GM21576 (cell line): Measurements from ENCODE around the gene RAI14.

Source experiments
- ATAC-seq: cut with Tn5 transposase; IDR thresholded peaks from one replicate; pipeline ENCODE4 v1.9.1; 2021; ENCODE audit warnings: mild to moderate bottlenecking, moderate library complexity; ENCODE audit not compliant: unreplicated experiment

Gene RAI14

GRCh38 chr5:34639852-34640626 is 16.1 kb upstream of the RAI14 start:
- ATAC-seq = no peak

DNA sequence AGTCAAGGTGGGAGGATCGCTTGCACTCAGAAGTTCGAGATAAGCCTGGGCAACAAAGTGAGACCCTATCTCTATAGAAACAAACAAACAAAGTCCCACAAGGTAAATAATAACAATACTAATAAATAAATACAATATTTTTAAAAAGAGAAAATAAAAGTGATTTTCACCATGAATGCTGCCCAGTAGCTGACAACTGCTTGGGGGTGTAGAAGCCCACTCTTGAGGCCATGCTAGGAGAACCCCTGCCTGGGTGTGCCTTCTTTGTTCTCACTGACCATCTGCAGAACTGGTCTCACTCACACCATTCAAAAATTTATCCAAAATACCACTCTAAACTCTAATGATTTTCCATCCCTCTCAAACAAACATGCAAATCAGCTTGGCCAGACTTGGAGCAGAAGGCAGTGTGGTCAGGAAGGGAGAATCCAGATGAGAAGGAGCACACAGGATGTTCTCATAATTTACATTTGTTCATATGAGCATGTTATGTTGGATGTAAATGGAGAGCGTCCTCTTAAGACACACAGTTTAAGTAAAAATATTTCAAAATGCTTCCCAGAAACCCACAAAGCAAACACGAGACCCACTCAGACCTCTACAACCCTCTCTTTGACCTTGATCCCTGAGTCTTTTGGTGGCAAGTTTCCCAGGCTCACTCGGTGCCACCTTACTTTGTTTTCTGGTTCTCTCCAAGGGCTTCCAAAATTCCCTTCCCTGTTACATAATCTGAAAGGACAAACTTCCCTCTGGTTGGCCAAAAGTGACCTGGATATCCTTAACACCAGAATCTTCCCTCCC is 7.9 kb upstream of the RAI14 start:
- ATAC-seq = no peak

- ATAC-seq = no peak
Observed at GRCh38 chr5:34648840-34649158, 7.3 kb upstream of the RAI14 start.

- ATAC-seq = no peak
Observed at GRCh38 chr5:34651791-34652190, 4.3 kb upstream of the RAI14 start.

DNA sequence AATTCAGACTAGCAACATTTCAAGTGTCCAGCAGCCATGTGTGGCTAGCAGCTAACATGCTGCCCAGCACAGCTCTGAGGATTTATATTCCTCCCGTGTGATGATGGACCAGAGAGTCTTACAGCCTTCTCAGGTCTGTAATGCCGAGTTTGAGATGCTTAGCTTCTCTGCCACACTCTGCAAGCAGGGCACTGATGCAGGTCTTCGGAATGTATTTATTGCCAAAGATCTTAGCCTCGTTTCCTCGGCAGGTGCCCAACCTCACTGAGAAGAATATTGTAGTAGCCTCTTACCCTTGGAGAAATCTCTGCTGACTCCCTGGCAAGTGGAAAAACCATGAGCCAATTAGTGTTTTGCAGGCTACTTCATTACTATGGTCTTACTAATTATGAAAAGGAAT is 3.7 kb upstream of the RAI14 start:
- ATAC-seq = no peak

DNA sequence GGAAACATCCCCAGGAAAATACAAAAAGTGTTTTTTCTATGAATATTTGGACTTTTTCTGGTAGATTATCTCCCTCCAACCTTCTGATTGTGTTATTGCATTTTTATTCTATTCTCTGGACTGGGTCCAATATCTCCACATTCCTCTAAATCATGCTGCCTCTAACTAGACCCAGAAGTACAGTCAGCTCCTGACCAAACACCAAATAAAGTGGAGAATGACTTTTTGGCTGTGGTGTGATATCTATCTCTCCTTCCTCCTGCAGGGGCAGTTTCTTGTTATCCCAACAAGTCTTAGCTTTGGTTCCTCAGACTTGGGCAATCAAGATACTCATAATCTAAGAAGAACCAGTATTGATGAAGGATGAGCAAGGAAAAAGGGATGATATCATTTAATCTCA is 3.2 kb upstream of the RAI14 start:
- no peak for ATAC-seq

GRCh38 chr5:34653708-34654107 is 2.4 kb upstream of the RAI14 start:
- no peak for ATAC-seq

GRCh38 chr5:34655354-34655991 is 655 bp upstream of the RAI14 start:
- no peak for ATAC-seq

DNA sequence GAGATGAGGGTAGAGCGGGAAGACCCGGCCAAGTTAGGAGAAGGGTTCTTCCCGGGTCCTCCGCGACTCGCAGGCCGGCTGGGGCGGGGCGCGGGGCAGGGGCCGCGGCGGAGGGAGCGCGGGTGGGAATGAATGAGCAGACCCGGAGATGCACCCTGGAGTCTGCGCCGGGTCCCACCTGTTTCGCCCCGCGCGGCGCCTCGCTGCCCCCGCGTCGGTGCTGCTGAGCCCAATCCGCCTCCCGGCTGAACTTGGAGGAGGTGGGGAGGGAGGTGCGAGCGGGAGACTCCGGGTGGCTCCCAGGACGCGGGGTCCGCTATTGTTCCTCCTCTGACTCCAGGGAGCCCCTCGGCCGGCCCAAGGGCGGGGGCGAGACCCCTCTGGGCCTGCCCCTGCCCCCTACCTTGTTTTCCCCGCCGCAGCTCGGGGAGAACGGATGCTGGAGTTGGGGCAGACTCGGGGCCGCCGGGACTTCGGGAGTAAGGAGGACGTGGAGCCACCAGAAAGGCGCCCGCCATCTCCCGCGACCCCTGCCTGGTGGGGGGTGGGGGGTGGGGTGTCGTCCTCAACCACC is 659 bp downstream of the RAI14 start:
- no peak for ATAC-seq

DNA sequence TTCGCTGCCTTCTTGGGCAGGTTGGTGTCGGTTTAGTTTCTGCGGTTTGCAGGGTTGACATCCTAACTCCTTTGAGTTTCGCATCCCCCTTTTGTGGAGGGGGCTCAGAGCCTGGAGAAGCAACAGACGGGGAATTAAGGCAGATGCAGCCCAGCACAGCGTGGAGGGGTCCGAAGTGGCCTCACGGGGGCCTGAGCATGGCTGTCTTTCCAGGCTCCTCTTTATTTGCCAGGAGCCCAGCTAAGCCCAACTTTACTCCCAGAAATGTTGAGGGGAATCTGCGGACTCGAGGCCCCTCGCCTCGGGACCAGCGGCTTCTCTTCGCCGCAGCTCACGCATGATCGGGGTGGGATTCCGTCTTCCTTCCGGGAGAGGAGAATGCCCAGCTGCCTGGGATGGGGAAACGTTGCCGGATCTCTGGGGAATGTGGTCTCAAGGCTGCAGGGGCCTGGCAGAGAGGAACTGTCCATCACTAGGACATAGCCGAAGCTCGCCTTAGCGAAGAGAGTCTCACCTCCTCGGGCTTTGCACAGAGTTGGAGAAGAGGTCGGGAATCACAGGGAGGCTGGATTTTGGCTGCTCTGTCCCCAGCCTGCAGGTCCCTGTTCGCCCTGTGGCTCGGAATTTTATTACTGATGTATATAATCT is 1.3 kb downstream of the RAI14 start:
- no peak for ATAC-seq

- no peak for ATAC-seq
Observed at GRCh38 chr5:34657988-34658387, 1.9 kb downstream of the RAI14 start.

- ATAC-seq = no peak
Observed at GRCh38 chr5:34659168-34659567, 3.0 kb downstream of the RAI14 start.

DNA sequence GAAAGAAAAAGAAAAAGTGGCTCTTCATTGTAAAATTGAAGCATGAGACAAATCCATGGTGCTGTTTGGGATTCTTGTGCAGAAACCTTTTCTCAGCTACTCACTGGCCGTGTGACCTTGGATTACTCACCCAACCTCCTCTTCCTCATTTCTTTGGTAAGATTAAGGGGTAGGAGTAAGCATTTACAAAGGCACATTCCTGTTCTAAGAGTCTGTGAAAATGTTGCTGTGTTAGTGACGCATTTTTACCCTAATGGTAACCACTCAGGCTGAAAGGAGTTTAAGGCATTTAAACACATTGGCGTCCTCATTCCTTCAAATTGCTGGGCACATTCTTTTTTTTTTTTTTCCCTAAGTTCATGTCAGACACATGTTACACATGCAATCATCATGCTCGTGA is 4.3 kb downstream of the RAI14 start:
- no peak for ATAC-seq

- no peak for ATAC-seq
Observed at GRCh38 chr5:34663771-34664496, 7.8 kb downstream of the RAI14 start.

- no peak for ATAC-seq
Observed at GRCh38 chr5:34666392-34667080, 10.4 kb downstream of the RAI14 start.

GRCh38 chr5:34667705-34668104 is 11.6 kb downstream of the RAI14 start:
- no peak for ATAC-seq

GRCh38 chr5:34669931-34670516 is 13.9 kb downstream of the RAI14 start:
- ATAC-seq = no peak

- no peak for ATAC-seq
Observed at GRCh38 chr5:34672196-34672595, 16.1 kb downstream of the RAI14 start.

- ATAC-seq = no peak
Observed at GRCh38 chr5:34673463-34674125, 17.5 kb downstream of the RAI14 start.
